ENCODE data around the gene RAPGEF4. TPM values are rescaled to one million over a fixed set of nuclear protein-coding genes. Genes with fewer than 3 reads are reported as not detected.

The RAPGEF4 gene
- total RNA-seq, 3 donors from 2014 or later: 1.2 to 2.8 (median 2.2) TPM

DNA sequence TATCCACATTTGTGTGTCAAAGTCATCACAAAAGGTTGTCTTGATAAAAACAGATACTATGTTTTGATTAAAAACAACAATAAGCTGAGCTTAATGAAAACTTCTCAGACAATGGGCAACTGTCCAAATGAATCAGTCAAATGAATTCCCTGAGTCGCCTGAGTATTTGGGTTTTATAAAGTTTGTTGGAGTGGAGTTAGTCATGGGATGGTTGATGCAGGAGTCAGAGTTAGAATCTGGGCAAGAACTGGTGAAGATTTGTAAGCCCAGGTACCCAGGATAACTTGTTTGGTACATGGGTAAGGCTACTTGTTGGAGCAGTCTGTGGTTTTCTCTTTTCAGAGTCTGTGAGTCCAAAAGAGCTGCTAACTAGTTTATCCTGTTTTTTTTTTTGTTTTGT, 34.4 kb upstream of the RAPGEF4 start:
- DNase-seq: no peak
- Histone ChIP-seq H3K9me3 (no peaks in the 10 kb centered on the region), H3K4me1 (ENCODE audit: low read depth) (peaks cover 5% of the 10 kb centered on the region), H3K4me3 (no peak overlapping the region), H3K36me3 (ENCODE audit: low read depth) (no peaks in the 10 kb centered on the region)
- TF ChIP-seq, protein P1, sequence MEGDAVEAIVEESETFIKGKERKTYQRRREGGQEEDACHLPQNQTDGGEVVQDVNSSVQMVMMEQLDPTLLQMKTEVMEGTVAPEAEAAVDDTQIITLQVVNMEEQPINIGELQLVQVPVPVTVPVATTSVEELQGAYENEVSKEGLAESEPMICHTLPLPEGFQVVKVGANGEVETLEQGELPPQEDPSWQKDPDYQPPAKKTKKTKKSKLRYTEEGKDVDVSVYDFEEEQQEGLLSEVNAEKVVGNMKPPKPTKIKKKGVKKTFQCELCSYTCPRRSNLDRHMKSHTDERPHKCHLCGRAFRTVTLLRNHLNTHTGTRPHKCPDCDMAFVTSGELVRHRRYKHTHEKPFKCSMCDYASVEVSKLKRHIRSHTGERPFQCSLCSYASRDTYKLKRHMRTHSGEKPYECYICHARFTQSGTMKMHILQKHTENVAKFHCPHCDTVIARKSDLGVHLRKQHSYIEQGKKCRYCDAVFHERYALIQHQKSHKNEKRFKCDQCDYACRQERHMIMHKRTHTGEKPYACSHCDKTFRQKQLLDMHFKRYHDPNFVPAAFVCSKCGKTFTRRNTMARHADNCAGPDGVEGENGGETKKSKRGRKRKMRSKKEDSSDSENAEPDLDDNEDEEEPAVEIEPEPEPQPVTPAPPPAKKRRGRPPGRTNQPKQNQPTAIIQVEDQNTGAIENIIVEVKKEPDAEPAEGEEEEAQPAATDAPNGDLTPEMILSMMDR (IDR thresholded peaks at IDR 0.05): no peak
- ATAC-seq: no peak
- intact Hi-C loops (cut with DNase I, micrococcal nuclease): loop anchor here in 1 of 2 donors (10.0 kb wide), 1 partner anchor 96 kb away; no protein-coding TSS in a partner anchor

DNA sequence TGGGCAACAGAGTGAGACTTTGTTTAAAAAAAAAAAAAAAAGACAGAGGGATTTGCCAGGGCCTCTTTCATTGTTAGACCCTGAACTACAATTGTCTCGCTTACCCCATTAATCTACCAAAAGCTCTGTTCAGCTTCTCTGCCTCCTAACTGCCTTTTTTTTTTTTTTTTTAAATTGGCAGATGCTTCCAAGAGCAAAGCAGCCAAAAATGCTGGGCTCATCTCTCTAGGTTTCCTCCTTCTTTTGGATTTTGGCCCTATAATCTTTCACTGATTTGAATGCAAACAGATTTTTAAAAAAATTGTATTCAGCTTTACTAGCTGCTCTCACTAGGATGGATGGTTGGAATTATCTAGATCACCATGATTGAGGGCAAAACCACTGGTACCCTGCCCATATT, 33.2 kb upstream of the RAPGEF4 start:
- no peaks in the 10 kb centered on the region for H3K36me3 ChIP-seq (ENCODE audit: low read depth)
- intact Hi-C loops (cut with DNase I, micrococcal nuclease): loop anchor here in 1 of 2 donors (10.0 kb wide), 1 partner anchor 98 kb away; no protein-coding TSS in a partner anchor
- DNase-seq: no peak

DNA sequence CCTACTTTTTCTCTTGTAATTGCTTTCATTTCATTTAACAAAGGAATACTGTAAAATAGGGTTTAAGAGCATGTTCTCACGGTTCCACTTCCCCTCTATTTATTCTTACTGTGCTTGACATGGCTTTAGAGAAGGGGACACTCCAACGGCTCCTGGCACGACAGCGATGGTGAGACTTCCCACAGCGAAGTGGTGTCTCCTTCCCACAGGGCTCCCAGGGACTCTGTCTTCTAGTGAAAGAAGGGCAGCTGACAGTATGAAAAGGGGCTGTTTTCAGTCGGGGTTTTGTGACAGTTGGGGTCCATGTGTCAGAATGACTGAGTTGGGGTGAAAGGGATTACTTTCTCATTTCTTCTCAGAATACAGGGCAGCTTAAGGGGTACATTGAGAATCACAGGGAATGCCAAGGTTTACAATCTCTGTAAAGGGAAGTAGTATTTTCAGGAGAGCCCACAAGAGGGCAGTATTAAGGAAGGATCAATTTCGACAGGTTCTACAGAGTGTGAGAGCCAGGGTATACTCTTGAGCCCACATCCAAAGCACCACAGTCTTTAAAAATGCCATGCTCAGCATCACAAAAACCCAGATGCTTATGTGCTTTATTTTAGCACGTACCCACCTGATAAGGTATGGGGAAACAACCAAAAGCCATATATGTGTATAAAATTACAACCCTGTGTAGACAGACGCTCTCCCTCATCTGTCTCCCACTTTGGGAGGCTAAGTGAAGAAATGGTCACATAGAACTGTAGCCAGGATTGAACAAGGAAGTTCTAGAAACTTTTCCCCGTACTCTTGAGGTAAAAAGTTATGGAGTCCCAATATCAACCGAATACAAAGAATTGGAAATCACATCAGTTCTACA, 31.3 kb upstream of the RAPGEF4 start:
- TF ChIP-seq, protein P1 (IDR thresholded peaks at IDR 0.05): peak; percentile 23
- intact Hi-C loops (cut with DNase I, micrococcal nuclease): loop anchor here in 1 of 2 donors (10.0 kb wide), 1 partner anchor 100 kb away; no protein-coding TSS in a partner anchor
- Histone ChIP-seq H3K4me3 (no peak overlapping the region), H3K4me1 (ENCODE audit: low read depth) (no peaks in the 10 kb centered on the region), H3K9me3 (no peaks in the 10 kb centered on the region), H3K36me3 (ENCODE audit: low read depth) (no peaks in the 10 kb centered on the region)
- DNase-seq (peak in 1 of 3 donors; percentile 54), ATAC-seq (peak; percentile 70)

More for the DNA sequence above, 33.2 kb upstream of the RAPGEF4 start:
- TF ChIP-seq, protein P1 (IDR thresholded peaks at IDR 0.05): no peak
- ATAC-seq: no peak
- Histone ChIP-seq H3K9me3 (no peaks in the 10 kb centered on the region), H3K4me3 (no peak overlapping the region), H3K4me1 (ENCODE audit: low read depth) (peaks cover 5% of the 10 kb centered on the region)

DNA sequence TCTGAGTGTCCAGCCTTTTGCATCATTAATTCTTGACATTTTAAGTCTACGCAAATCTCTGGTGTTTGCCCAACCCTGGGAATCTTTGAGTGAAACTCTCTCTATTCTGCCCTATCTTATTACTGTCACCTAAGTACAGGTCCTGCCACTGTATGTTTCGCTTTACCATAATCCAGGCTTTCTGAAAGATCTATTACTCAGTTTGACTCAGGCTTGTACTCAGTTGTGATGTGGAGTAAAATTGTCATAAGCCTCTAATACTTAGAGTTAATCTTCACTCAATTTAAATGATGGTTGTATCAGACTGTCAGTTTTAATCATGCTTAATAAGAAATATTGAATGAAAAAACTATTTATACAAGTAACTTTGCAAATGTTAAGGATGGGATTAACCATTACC, 30.3 kb upstream of the RAPGEF4 start:
- TF ChIP-seq, protein P1 (IDR thresholded peaks at IDR 0.05): no peak
- no peak for DNase-seq
- H3K4me3 ChIP-seq: no peak overlapping the region
- H3K36me3 ChIP-seq (ENCODE audit: low read depth): no peaks in the 10 kb centered on the region
- H3K9me3 ChIP-seq: no peaks in the 10 kb centered on the region
- no peak for ATAC-seq
- no peaks in the 10 kb centered on the region for H3K4me1 ChIP-seq (ENCODE audit: low read depth)
- intact Hi-C loops (cut with DNase I, micrococcal nuclease): loop anchor here in 1 of 2 donors (10.0 kb wide), 1 partner anchor 101 kb away; no protein-coding TSS in a partner anchor

DNA sequence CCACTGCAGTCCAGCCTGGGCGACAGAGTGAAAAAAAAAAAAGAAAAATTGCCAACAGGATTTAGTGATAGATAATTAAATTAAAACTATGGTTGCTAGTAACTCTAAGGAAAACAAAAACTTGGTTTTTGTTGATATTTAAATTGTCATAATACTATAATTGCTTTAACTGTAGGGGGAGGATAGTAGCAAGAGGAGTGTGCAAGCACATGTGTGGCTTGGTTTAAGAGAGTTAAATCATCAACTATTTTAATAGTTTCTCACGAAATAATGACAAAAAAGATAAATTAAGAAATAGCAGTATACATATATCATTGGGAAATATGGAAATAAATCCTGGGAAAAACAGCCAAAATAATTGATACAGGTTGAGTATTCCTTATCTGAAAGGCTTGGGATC, 27.4 kb upstream of the RAPGEF4 start:
- ATAC-seq (no peak), DNase-seq (no peak)
- H3K4me1 ChIP-seq (ENCODE audit: low read depth): no peaks in the 10 kb centered on the region
- H3K4me3 ChIP-seq: no peak overlapping the region
- TF ChIP-seq, protein P1 (IDR thresholded peaks at IDR 0.05): no peak
- H3K9me3 ChIP-seq: no peaks in the 10 kb centered on the region
- no peaks in the 10 kb centered on the region for H3K36me3 ChIP-seq (ENCODE audit: low read depth)
- intact Hi-C loops (cut with DNase I, micrococcal nuclease): loop anchor here in 1 of 2 donors (10.0 kb wide), 1 partner anchor 103 kb away; no protein-coding TSS in a partner anchor

Measured in mucosa of descending colon (tissue), 3 donors.